Kidney epithelial cell (primary cell): Measurements from ENCODE around the gene RGCC. TPM values are rescaled to one million over a fixed set of nuclear protein-coding genes. Genes with fewer than 3 reads are reported as not detected.

Experiments
- DNase-seq: peaks from one replicate; pipeline ENCODE4 v3.0.0-alpha.2; 2010; ENCODE audit warnings: low read depth
- H3K27me3 ChIP-seq: 2 replicates; pipeline ENCODE4 v1.6.0; 2011; ENCODE audit warnings: low read length; ENCODE audit not compliant: control insufficient read depth, insufficient read depth
- H3K36me3 ChIP-seq: 2 replicates; pipeline ENCODE4 v1.5.1; 2011; ENCODE audit warnings: low read length; ENCODE audit not compliant: control insufficient read depth, insufficient read depth
- H3K4me3 ChIP-seq: 2 replicates; pipeline ENCODE4 v1.5.1; 2011; ENCODE audit warnings: low read depth, mild to moderate bottlenecking, control low read depth, low read length
- total RNA-seq: library from RNA; depleted of rRNA; stranded (reverse); fragments of >200 nt; gene quantifications from 2 replicates; pipeline ENCODE4 v1.2.3, GENCODE V29; 2015
- TF ChIP-seq, protein P1 (sequence below): IDR thresholded peaks from 2 replicates; pipeline ENCODE4 v1.5.1; 2011; ENCODE audit warnings: mild to moderate bottlenecking, moderate library complexity, low read length, control low read depth, inconsistent platforms; ENCODE audit not compliant: insufficient read depth, poor library complexity, severe bottlenecking

Gene RGCC
- total RNA-seq, 1 donor from 2014 or later: 0.29 TPM

DNA sequence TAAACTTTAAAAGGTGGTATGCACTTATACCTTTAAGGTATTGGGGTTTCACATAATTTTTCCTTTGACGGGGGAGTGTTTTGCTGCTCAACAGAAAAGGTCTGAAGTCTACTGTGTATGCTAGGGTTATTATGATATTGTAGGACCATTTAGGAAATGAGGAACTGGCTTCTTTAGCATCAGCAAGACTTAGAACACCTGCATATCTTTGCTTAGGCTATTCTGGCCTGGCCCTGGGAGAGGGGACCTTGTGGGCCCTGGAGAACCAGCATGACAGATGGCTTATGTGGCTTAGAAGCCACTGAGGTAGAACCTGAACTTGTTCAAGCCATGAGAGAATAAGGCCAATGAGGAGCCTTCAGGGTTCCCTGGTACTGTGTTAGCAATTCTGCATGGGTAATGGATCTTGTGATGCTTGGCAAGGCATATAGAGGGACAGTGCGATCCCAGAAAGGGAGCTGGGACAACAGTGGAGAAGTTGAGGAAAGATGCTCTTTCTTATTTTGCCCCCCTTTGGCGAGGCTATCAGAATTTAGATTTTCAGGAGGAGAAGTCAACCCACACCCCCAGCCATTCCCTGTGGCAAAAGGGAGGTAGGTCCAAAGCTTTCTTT lies 4.3 kb downstream of the RGCC start:
- peaks cover 19% of the 10 kb centered on the region for H3K27me3 ChIP-seq
- H3K36me3 ChIP-seq: no peaks in the 10 kb centered on the region
- no peak for DNase-seq
- H3K4me3 ChIP-seq: no peak overlapping the region
- TF ChIP-seq, protein P1, sequence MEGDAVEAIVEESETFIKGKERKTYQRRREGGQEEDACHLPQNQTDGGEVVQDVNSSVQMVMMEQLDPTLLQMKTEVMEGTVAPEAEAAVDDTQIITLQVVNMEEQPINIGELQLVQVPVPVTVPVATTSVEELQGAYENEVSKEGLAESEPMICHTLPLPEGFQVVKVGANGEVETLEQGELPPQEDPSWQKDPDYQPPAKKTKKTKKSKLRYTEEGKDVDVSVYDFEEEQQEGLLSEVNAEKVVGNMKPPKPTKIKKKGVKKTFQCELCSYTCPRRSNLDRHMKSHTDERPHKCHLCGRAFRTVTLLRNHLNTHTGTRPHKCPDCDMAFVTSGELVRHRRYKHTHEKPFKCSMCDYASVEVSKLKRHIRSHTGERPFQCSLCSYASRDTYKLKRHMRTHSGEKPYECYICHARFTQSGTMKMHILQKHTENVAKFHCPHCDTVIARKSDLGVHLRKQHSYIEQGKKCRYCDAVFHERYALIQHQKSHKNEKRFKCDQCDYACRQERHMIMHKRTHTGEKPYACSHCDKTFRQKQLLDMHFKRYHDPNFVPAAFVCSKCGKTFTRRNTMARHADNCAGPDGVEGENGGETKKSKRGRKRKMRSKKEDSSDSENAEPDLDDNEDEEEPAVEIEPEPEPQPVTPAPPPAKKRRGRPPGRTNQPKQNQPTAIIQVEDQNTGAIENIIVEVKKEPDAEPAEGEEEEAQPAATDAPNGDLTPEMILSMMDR: no peak

DNA sequence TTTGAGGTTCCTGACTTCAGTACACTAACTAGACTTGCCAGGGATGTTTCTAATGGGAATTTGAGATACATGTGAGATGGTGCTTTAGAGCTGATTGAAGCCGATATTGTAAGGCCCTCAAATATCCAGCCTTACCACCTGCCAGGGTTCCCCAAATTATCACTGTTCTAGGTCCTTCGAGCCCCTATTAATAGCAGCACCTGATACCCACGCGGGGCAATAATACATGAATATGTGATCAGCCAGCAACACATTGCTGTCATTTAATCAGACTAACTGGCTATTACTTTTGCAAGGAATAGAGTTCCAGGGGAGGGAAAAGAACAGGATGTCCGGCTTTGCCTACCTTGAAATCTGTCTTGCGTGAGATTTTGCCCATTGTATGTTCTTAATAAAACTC lies 5.1 kb downstream of the RGCC start:
- Histone ChIP-seq H3K36me3 (no peaks in the 10 kb centered on the region), H3K27me3 (peaks cover 12% of the 10 kb centered on the region), H3K4me3 (no peak overlapping the region)
- DNase-seq: no peak
- TF ChIP-seq, protein P1: no peak

DNA sequence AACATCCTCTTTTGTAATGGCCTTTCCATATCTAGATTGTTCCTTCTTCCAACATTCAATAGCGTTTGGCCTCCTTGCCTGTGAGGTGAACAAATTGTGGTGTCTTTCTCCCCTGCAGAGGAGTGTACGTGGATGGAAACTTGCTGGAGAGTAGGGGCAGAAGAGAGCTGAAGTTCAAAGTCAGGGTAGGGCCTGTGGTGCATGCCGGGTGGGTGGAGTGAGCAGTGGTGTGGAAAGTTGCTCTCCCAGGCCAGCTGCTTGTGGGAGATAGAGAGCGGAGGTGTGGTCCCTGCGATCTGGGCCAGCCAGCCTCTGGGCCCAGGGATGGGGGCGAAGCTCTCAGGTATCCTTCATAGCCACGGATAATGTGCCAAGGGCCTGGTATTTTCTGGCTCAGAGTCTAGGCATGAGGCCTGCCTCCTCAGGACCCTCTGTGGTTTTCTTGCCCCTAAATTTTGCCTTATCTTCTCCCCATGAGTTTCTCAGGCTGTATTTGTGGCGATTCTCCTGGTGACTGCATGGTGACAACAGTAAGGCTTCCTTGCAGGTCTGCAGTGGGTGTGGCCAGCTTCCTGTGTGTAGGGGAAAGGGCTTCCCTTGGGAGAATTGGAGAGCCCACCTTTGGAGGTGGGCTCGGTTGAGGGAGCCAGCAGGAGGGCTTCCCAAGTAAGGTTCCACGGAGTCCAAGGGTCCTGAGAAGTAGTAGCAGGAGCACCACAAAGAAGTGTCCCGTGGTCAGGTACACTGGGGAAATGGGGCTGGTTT lies 6.7 kb downstream of the RGCC start:
- H3K27me3 ChIP-seq: no peaks in the 10 kb centered on the region
- no peak for DNase-seq
- H3K36me3 ChIP-seq: no peaks in the 10 kb centered on the region
- TF ChIP-seq, protein P1: no peak
- no peak overlapping the region for H3K4me3 ChIP-seq

DNA sequence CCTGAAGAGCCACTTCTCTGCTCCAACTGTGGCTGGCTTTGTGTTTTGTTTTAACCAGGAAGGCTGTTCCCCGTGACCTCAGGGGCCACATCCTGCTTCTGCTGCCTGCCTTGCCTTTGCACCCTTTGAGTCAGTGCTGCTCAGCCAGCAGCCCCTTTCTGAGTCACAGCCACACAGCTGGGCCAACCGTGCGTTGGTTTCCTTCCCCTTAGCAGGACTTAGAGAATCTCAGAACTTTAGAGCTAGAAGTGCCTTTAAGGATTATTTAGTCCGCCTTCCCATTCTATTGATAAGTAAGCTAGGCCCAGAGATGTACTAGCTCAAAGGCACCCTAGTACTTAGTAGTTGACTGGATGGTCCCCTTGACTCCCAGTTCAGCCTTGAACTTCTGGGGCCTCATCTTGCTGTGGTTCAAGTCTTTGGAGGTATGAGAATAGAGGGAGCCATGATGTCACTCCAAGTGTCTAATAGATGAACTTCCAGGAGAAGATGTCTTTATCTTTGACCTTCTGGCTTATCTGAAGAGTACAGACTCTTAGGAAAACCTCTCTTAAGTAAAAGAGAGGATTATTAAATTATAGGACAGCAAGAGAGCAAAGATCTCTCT lies 8.0 kb downstream of the RGCC start:
- H3K36me3 ChIP-seq: no peaks in the 10 kb centered on the region
- no peaks in the 10 kb centered on the region for H3K27me3 ChIP-seq
- H3K4me3 ChIP-seq: no peak overlapping the region
- TF ChIP-seq, protein P1: no peak
- DNase-seq: peak; percentile 57

DNA sequence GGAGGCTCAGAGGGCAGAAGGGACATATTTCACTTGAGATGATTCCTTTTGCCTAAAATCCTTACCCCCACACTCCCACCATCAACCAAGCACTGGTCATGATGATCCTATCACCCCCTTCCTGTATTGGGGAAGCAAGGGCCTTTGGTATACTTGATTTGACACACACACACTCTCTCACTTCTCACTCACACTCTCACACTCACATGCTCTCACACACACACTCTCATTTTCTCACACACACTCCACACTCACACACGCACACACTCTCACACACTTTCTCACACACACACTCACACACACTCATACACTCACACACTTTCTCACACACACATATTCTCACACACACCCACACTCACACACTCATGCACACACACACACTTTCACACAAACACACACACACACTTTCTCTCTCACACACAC lies 8.6 kb downstream of the RGCC start:
- TF ChIP-seq, protein P1: no peak
- no peak overlapping the region for H3K4me3 ChIP-seq
- no peaks in the 10 kb centered on the region for H3K36me3 ChIP-seq
- DNase-seq: no peak
- no peaks in the 10 kb centered on the region for H3K27me3 ChIP-seq
